HUES48 (cell line): ENCODE results near the gene NEUROD1.

ENCODE experiments used
- H3K27ac ChIP-seq: one replicate; pipeline ENCODE4 v1.7.0; 2013; ENCODE audit warnings: low read depth, low read length, inconsistent platforms
- H3K27me3 ChIP-seq: 2 replicates; pipeline ENCODE4 v1.6.1; 2013; ENCODE audit warnings: mild to moderate bottlenecking, low read length; ENCODE audit not compliant: control insufficient read depth, insufficient read depth
- H3K36me3 ChIP-seq: 2 replicates; pipeline ENCODE4 v1.6.1; 2013; ENCODE audit warnings: low read length; ENCODE audit not compliant: control insufficient read depth, insufficient read depth
- H3K4me1 ChIP-seq: 2 replicates; pipeline ENCODE4 v1.6.1; 2013; ENCODE audit warnings: mild to moderate bottlenecking, low read length; ENCODE audit not compliant: control insufficient read depth, insufficient read depth
- H3K4me3 ChIP-seq: 2 replicates; pipeline ENCODE4 v1.5.1; 2013; ENCODE audit warnings: mild to moderate bottlenecking, low read depth, low read length
- H3K9ac ChIP-seq: 2 replicates; pipeline ENCODE4 v1.6.1; 2013; ENCODE audit warnings: mild to moderate bottlenecking, low read depth, low read length, moderate library complexity
- H3K9me3 ChIP-seq: 2 replicates; pipeline ENCODE4 v1.6.1; 2013; ENCODE audit warnings: low read length; ENCODE audit not compliant: control insufficient read depth, insufficient read depth

NEUROD1 gene

DNA sequence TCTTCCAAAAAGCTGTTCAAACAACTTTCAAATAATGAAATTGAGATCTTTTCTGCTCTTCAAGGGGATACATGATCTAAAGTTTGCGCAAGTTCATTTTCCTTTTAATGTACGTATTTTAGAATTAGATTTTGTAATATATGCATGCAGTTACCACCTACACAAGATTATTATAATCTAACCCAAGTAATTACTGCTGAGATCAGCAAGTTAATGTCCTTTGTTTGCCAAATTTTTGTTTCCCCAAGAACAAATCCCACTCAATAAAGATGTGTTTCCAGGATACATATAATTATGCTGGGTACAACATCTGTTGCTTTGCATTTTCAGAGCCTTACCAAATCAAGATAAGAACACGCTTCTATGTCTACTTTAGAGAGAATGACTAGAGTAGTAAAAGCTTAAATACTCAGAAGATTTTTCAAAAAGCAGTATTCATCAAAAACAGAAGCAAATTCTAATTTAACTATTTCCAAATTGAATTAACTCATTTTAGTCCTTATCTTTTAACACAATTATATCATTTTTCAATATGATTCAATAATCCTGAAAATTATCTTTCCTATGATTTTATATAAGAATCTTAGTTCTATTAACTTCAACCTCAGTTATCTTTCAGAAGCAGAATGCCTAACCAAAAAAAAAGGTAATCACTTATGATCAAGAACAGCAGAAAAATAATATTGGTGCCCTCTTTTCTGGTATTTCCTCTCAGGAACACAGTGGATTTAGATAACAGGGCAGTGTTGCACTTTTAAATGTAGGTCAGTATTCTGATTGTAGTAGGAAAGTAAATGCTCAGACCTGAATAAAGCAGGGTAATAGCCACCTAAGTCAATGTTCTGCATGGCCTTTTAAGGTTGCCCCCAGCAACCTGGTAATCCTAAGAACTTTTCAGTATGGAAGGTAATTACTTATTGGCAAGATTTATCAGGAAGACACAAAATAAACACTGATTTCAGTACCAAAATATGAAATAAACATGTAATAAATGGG lies 51.4 kb downstream of the NEUROD1 start:
- no peak overlapping the region for H3K27ac ChIP-seq

DNA sequence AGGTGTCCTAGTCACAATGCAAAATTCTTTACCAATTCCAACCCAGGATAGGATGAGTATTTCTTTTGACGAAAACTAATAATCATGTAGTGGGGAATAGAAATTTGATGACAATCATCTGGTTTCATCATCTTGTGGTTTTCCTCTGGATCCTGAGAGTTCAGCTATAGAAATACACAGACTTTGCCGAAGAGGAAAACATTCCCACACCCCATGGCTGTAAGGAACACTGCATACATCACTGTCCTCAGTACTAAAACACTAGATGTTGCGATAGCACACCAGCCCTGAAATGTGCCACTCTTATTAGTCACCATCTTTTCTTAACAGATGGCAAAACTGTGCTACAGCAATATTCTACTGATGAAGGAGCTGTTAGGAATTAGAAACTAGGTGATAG lies 52.8 kb downstream of the NEUROD1 start:
- Histone ChIP-seq H3K27me3 (no peaks in the 10 kb centered on the region), H3K9me3 (no peaks in the 10 kb centered on the region)

More for the DNA sequence above, 51.4 kb downstream of the NEUROD1 start:
- Histone ChIP-seq H3K27me3 (no peaks in the 10 kb centered on the region), H3K9ac (no peak overlapping the region), H3K9me3 (no peaks in the 10 kb centered on the region), H3K4me1 (0 out of 2 replicates have a peak, but pooled peaks cover 3% of the 10 kb centered on the region), H3K36me3 (no peaks in the 10 kb centered on the region), H3K4me3 (no peak overlapping the region)

DNA sequence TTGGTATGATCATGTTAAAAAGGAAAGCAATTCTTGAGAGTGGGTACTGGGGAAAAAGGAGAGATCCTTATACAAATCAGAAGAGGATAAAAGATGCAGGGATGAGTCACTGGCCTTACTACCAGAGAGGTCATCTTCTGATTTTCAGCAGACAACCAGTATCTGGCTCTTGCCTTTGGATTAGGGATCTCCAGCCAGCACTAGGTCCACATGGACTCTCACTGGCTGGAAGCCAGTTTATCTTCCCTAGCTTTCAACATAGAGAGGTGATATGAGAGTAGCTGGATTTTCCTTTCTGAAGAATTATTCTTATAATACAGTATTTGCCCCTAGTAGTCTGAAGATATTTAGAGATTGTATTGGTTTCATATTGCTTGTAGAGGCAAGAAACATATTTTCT lies 53.6 kb downstream of the NEUROD1 start:
- Histone ChIP-seq H3K27ac (no peak overlapping the region), H3K4me1 (0 out of 2 replicates have a peak, but pooled peaks cover 3% of the 10 kb centered on the region), H3K9me3 (no peaks in the 10 kb centered on the region), H3K27me3 (no peaks in the 10 kb centered on the region), H3K9ac (no peak overlapping the region), H3K36me3 (no peaks in the 10 kb centered on the region), H3K4me3 (no peak overlapping the region)

More for the DNA sequence above, 52.8 kb downstream of the NEUROD1 start:
- Histone ChIP-seq H3K36me3 (no peaks in the 10 kb centered on the region), H3K27ac (no peak overlapping the region), H3K9ac (no peak overlapping the region), H3K4me1 (0 out of 2 replicates have a peak, but pooled peaks cover 3% of the 10 kb centered on the region), H3K4me3 (no peak overlapping the region)
